Measurements from ENCODE around the gene OCSTAMP.

OCSTAMP gene

GRCh38 chr20:46501337-46501942, 49.0 kb downstream of the OCSTAMP start:
- no peak overlapping the region for H3K27ac Mint-ChIP-seq

GRCh38 chr20:46494077-46494476, 56.4 kb downstream of the OCSTAMP start:
- Mint-ChIP-seq H3K27me3 (peaks cover 6% of the 10 kb centered on the region), H3K9me3 (no peaks in the 10 kb centered on the region), H3K4me3 (no peak overlapping the region), H3K4me1 (ENCODE audit: low read depth) (no peaks in the 10 kb centered on the region), H3K36me3 (ENCODE audit: low read depth) (no peaks in the 10 kb centered on the region), H3K27ac (no peak overlapping the region)
- intact Hi-C loops (cut with micrococcal nuclease), result no loop called here

More at GRCh38 chr20:46501337-46501942, 49.0 kb downstream of the OCSTAMP start:
- Mint-ChIP-seq H3K4me1 (ENCODE audit: low read depth) (no peaks in the 10 kb centered on the region), H3K36me3 (ENCODE audit: low read depth) (no peaks in the 10 kb centered on the region), H3K4me3 (no peak overlapping the region), H3K9me3 (peaks cover 32% of the 10 kb centered on the region), H3K27me3 (no peaks in the 10 kb centered on the region)
- intact Hi-C loops (cut with micrococcal nuclease), result no loop called here

GRCh38 chr20:46491354-46491753, 59.1 kb downstream of the OCSTAMP start:
- H3K4me1 Mint-ChIP-seq (ENCODE audit: low read depth), result no peaks in the 10 kb centered on the region
- no peaks in the 10 kb centered on the region for H3K9me3 Mint-ChIP-seq
- no peak overlapping the region for H3K27ac Mint-ChIP-seq
- intact Hi-C loops (cut with micrococcal nuclease), result no loop called here
- H3K27me3 Mint-ChIP-seq, result peaks cover 12% of the 10 kb centered on the region
- no peak overlapping the region for H3K4me3 Mint-ChIP-seq
- H3K36me3 Mint-ChIP-seq (ENCODE audit: low read depth), result no peaks in the 10 kb centered on the region
